Transverse colon (tissue), 4 donors: ENCODE results near the gene ZNF280B. TPM values are rescaled to one million over a fixed set of nuclear protein-coding genes. Genes with fewer than 3 reads are reported as not detected.

Experiments used
- DNase-seq: peaks from one replicate; pipeline ENCODE4 v3.0.0-alpha.2; 2019
- H3K27ac ChIP-seq, 4 donors: fragments of 200-600 bp; sonication (generic); 2 replicates each; pipeline ENCODE4 v1.5.1; 2016 to 2018; ENCODE audit warnings: inconsistent platforms in 4 of 4
- H3K27me3 ChIP-seq: fragments of 200-600 bp; sonication (generic); 2 replicates; pipeline ENCODE4 v1.5.1; 2017; ENCODE audit warnings: inconsistent platforms
- H3K36me3 ChIP-seq, 4 donors: fragments of 200-600 bp; sonication (generic); 2 replicates each; pipeline ENCODE4 v1.5.1; 2017 to 2019; ENCODE audit warnings: inconsistent platforms in 4 of 4
- H3K4me1 ChIP-seq, 4 donors: fragments of 200-600 bp; sonication (generic); 2 replicates each; pipeline ENCODE4 v1.5.1; 2017 to 2020; ENCODE audit warnings: inconsistent platforms in 4 of 4
- H3K4me3 ChIP-seq, 4 donors: fragments of 200-600 bp; sonication (generic); 1 replicate in 1 of 4; 2 replicates in 3 of 4; pipeline versions ENCODE4 v1.5.1 to v1.6.1; 2017 to 2019; ENCODE audit warnings: inconsistent platforms in 4 of 4
- H3K9me3 ChIP-seq, 2 donors: fragments of 200-600 bp; sonication (generic); 2 replicates each; pipeline ENCODE4 v1.5.1; 2017 to 2019; ENCODE audit warnings: inconsistent platforms in 2 of 2
- CTCF ChIP-seq, 5 experiments: fragments of 200-600 bp in 3 of 5; fragments of 450-650 bp in 2 of 5; sonication (generic) in 3 of 5; IDR thresholded peaks; 1 replicate in 2 of 5; 2 replicates in 3 of 5; pipeline ENCODE4 v1.5.1; 2016 to 2017; ENCODE audit warnings: antibody characterized with exemption in 5 of 5, inconsistent platforms in 3 of 5, mild to moderate bottlenecking in 2 of 5, moderate library complexity in 1 of 5
- EP300 ChIP-seq: sonication (generic); formaldehyde crosslinking; IDR thresholded peaks from one replicate; pipeline ENCODE4 v1.6.1; 2017; ENCODE audit warnings: antibody characterized with exemption, low read depth
- POLR2A ChIP-seq: fragments of 450-650 bp; IDR thresholded peaks from one replicate; pipeline ENCODE4 v1.6.1; 2016; ENCODE audit warnings: antibody characterized with exemption, mild to moderate bottlenecking, moderate library complexity
- POLR2AphosphoS5 ChIP-seq, 3 donors: sonication (generic); formaldehyde crosslinking; IDR thresholded peaks; one replicate each; pipeline ENCODE4 v1.6.1; 2016; ENCODE audit warnings: antibody characterized with exemption in 3 of 3
- WGBS, 2 donors: methylation state at CpG; one replicate each; pipeline ENCODE4 v1.1.5; 2018; ENCODE audit warnings: low coverage in 1 of 2; 5-methylcytosine and 5-hydroxymethylcytosine counted together
- in situ Hi-C, 4 donors: fragments of 200-750 bp; cut with MboI; loops; one replicate each; pipeline versions ENCODE4 v1.15.0 to v1.15.1; 2017; ENCODE audit warnings: low sequenced_read_pairs in 3 of 4, low pct_ligation_motif_present in 1 of 4, low pct_unique_long_range_greater_than_20kb in 1 of 4
- intact Hi-C: fragments of 100-400 bp; cut with DNase I; formaldehyde crosslinking; loops from one replicate; pipeline ENCODE4 v1.15.1; 2023; ENCODE audit warnings: low total_unique reads
- total RNA-seq, 4 donors: library from RNA; depleted of rRNA; stranded (reverse); fragments of >200 nt; gene quantifications; one replicate each; pipeline ENCODE4 v1.1.0, GENCODE V29; 2016

The ZNF280B gene
- total RNA-seq, 4 donors from 2014 or later, result 0.41 to 0.79 (median 0.60) TPM; not detected in 1

GRCh38 chr22:22484023-22484422 lies 24.5 kb downstream of the ZNF280B start:
- intact Hi-C loops (no loop called here), in situ Hi-C loops (no loop called here)
- TF ChIP-seq EP300 (no peak), POLR2A (no peak), CTCF (IDR thresholded peaks at IDR 0.05) (no peak), POLR2AphosphoS5 (IDR thresholded peaks at IDR 0.05) (no peak)
- no peak overlapping the region for H3K4me3 ChIP-seq
- no peaks in the 10 kb centered on the region for H3K9me3 ChIP-seq
- H3K27me3 ChIP-seq, result no peaks in the 10 kb centered on the region
- H3K36me3 ChIP-seq, result no peaks in the 10 kb centered on the region
- WGBS, 2 donors, result 90 to 95% methylated on average over 2 to 11 of the region's 11 CpGs
- no peak overlapping the region for H3K27ac ChIP-seq
- no peaks in the 10 kb centered on the region for H3K4me1 ChIP-seq
- DNase-seq, result no peak

- Histone ChIP-seq H3K36me3 (no peaks in the 10 kb centered on the region), H3K27ac (no peak overlapping the region), H3K27me3 (no peaks in the 10 kb centered on the region), H3K9me3 (no peaks in the 10 kb centered on the region), H3K4me3 (no peak overlapping the region), H3K4me1 (no peaks in the 10 kb centered on the region)
- WGBS, 2 donors, result 31 to 60% methylated on average over 2 of the region's 2 CpGs
- intact Hi-C loops, result no loop called here
- in situ Hi-C loops, result no loop called here
- no peak for TF ChIP-seq EP300
- TF ChIP-seq POLR2A, result no peak
- TF ChIP-seq CTCF (IDR thresholded peaks at IDR 0.05), result no peak
- no peak for TF ChIP-seq POLR2AphosphoS5 (IDR thresholded peaks at IDR 0.05)
- DNase-seq, result no peak
These were observed 27.6 kb downstream of the ZNF280B start for GRCh38 chr22:22480940-22481339.

GRCh38 chr22:22479999-22480532 lies 28.5 kb downstream of the ZNF280B start:
- intact Hi-C loops (no loop called here), in situ Hi-C loops (no loop called here)
- no peak overlapping the region for H3K27ac ChIP-seq
- no peak for DNase-seq
- H3K9me3 ChIP-seq, result no peaks in the 10 kb centered on the region
- no peaks in the 10 kb centered on the region for H3K4me1 ChIP-seq
- WGBS, 2 donors, result 96% methylated on average over 4 to 5 of the region's 5 CpGs
- H3K36me3 ChIP-seq, result no peaks in the 10 kb centered on the region
- TF ChIP-seq POLR2A (no peak), POLR2AphosphoS5 (IDR thresholded peaks at IDR 0.05) (no peak), CTCF (IDR thresholded peaks at IDR 0.05) (no peak), EP300 (no peak)
- no peaks in the 10 kb centered on the region for H3K27me3 ChIP-seq
- no peak overlapping the region for H3K4me3 ChIP-seq

GRCh38 chr22:22479116-22479515 lies 29.4 kb downstream of the ZNF280B start:
- Histone ChIP-seq H3K27ac (no peak overlapping the region), H3K27me3 (no peaks in the 10 kb centered on the region), H3K9me3 (no peaks in the 10 kb centered on the region), H3K4me3 (no peak overlapping the region), H3K36me3 (no peaks in the 10 kb centered on the region), H3K4me1 (no peaks in the 10 kb centered on the region)
- no peak for DNase-seq
- 89 to 95% methylated on average over 2 of the region's 2 CpGs for WGBS, 2 donors
- TF ChIP-seq POLR2A (no peak), EP300 (no peak), CTCF (IDR thresholded peaks at IDR 0.05) (no peak), POLR2AphosphoS5 (IDR thresholded peaks at IDR 0.05) (no peak)
- in situ Hi-C loops (no loop called here), intact Hi-C loops (no loop called here)
